ENCODE data around the gene HOXC10.

HOXC10 gene

GRCh38 chr12:53950789-53951576, 34.0 kb upstream of the HOXC10 start:
- no peak for DNase-seq

- no peak for DNase-seq
Measured at GRCh38 chr12:53951577-53952334, 33.2 kb upstream of the HOXC10 start.

- no peak for DNase-seq
Measured at GRCh38 chr12:53952335-53952694, 32.6 kb upstream of the HOXC10 start.

GRCh38 chr12:53952871-53953734, 31.8 kb upstream of the HOXC10 start:
- DNase-seq, result no peak

GRCh38 chr12:53953831-53954693, 30.9 kb upstream of the HOXC10 start:
- no peak for DNase-seq

- DNase-seq, result no peak
Measured at GRCh38 chr12:53954694-53955035, 30.3 kb upstream of the HOXC10 start, which contains the start of gene HOXC12. HOXC12 (plus strand) TSS chr12:53954903; CDS start chr12:53954930, 27 bp downstream.

- DNase-seq, result no peak
Measured at GRCh38 chr12:53955036-53955775, 29.7 kb upstream of the HOXC10 start.

GRCh38 chr12:53955776-53956250, 29.1 kb upstream of the HOXC10 start:
- DNase-seq, result no peak

GRCh38 chr12:53956251-53956887, 28.6 kb upstream of the HOXC10 start:
- no peak for DNase-seq

GRCh38 chr12:53956914-53957536, 27.9 kb upstream of the HOXC10 start:
- no peak for DNase-seq

GRCh38 chr12:53958128-53958527, 26.8 kb upstream of the HOXC10 start:
- no peak for DNase-seq

GRCh38 chr12:53959314-53959713, 25.6 kb upstream of the HOXC10 start:
- DNase-seq, result no peak

- no peak for DNase-seq
Measured at GRCh38 chr12:53960187-53961024, 24.5 kb upstream of the HOXC10 start.

GRCh38 chr12:53961025-53961761, 23.8 kb upstream of the HOXC10 start:
- DNase-seq, result no peak

GRCh38 chr12:53963005-53963404, 21.9 kb upstream of the HOXC10 start:
- no peak for DNase-seq

- no peak for DNase-seq
Measured at GRCh38 chr12:53963434-53964314, 21.3 kb upstream of the HOXC10 start.

- no peak for DNase-seq
Measured at GRCh38 chr12:53964315-53964713, 20.6 kb upstream of the HOXC10 start.
